H1 (cell line): ENCODE results near the gene SIK2. TPM values are rescaled to one million over a fixed set of nuclear protein-coding genes. Genes with fewer than 3 reads are reported as not detected.

ENCODE experiments used
- CTCF ChIA-PET: fragments of 300-600 bp; sonication (Branson Sonifier 250); formaldehyde crosslinking; loops from one replicate; lab custom pipeline; 2021; ENCODE audit not compliant: partially characterized antibody; lab: Charles Lee
- POLR2A ChIA-PET: fragments of 300-600 bp; sonication (Branson Sonifier 250); formaldehyde crosslinking; loops from one replicate; lab custom pipeline; 2021; ENCODE audit warnings: inconsistent platforms; ENCODE audit not compliant: partially characterized antibody; lab: Charles Lee
- DNase-seq, 2 experiments: peaks; one replicate each; pipeline versions ENCODE4 v3.0.0 to v3.0.0-alpha.2; 2010 to 2022; ENCODE audit warnings: low spot score in 2 of 2, low read depth in 1 of 2, mixed read lengths in 1 of 2
- FAIRE-seq: peaks from 2 replicates; lab custom pipeline; 2011; peaks lifted over from hg19 to GRCh38; lab: Jason Lieb, UNC
- H2AFZ ChIP-seq: 2 replicates; pipeline ENCODE4 v1.8.1; 2012; ENCODE audit warnings: low read length, inconsistent platforms
- H2AK5ac ChIP-seq: 2 replicates; pipeline ENCODE4 v1.6.1; 2013; ENCODE audit warnings: low read depth, low read length
- H2BK120ac ChIP-seq: replicated peaks from 2 replicates; pipeline ENCODE3; 2013; ENCODE audit warnings: low read depth, low read length, inconsistent platforms
- H2BK12ac ChIP-seq: 2 replicates; pipeline ENCODE4 v1.6.1; 2013; ENCODE audit warnings: low read depth, low read length
- H2BK15ac ChIP-seq: 2 replicates; pipeline ENCODE4 v1.6.1; 2013; ENCODE audit warnings: low read length
- H2BK20ac ChIP-seq: 2 replicates; pipeline ENCODE4 v1.6.1; 2013; ENCODE audit warnings: low read length
- H2BK5ac ChIP-seq: 2 replicates; pipeline ENCODE4 v1.6.1; 2013; ENCODE audit warnings: low read depth, low read length
- H3K14ac ChIP-seq: 2 replicates; pipeline ENCODE4 v1.6.1; 2013; ENCODE audit warnings: inconsistent platforms; ENCODE audit not compliant: insufficient read length
- H3K18ac ChIP-seq: 2 replicates; pipeline ENCODE4 v1.6.1; 2013; ENCODE audit warnings: low read length; ENCODE audit errors: extremely low read depth
- H3K23ac ChIP-seq: 2 replicates; pipeline ENCODE4 v1.6.1; 2013; ENCODE audit warnings: inconsistent platforms; ENCODE audit not compliant: insufficient read length
- H3K23me2 ChIP-seq: 2 replicates; pipeline ENCODE4 v1.6.1; 2013; ENCODE audit warnings: low read depth, low read length
- H3K27ac ChIP-seq: 2 replicates; pipeline ENCODE4 v1.6.1; 2011; ENCODE audit warnings: low read depth, low read length, inconsistent platforms
- H3K27me3 ChIP-seq, 4 experiments: replicated peaks in 1 of 4; 1 replicate in 1 of 4; 2 replicates in 3 of 4; pipeline versions ENCODE4 v1.6.1 to v1.8.1; 2011 to 2013; ENCODE audit warnings: low read length in 3 of 4, mild to moderate bottlenecking in 3 of 4, inconsistent platforms in 2 of 4, mixed read lengths in 2 of 4, moderate library complexity in 1 of 4; ENCODE audit not compliant: control insufficient read depth in 3 of 4, insufficient read depth in 3 of 4; ENCODE audit errors: extremely low read depth in 1 of 4
- H3K36me3 ChIP-seq, 4 experiments: 2 replicates each; pipeline versions ENCODE4 v1.6.1 to v1.8.1; 2011 to 2013; ENCODE audit warnings: mild to moderate bottlenecking in 4 of 4, low read length in 3 of 4, moderate library complexity in 2 of 4, control low read depth in 1 of 4, inconsistent platforms in 1 of 4; ENCODE audit not compliant: insufficient read depth in 4 of 4, control insufficient read depth in 2 of 4
- H3K4ac ChIP-seq: replicated peaks from 2 replicates; pipeline ENCODE3; 2013; ENCODE audit warnings: low read length, low read depth, mixed read lengths, inconsistent platforms; ENCODE audit not compliant: insufficient read length
- H3K4me1 ChIP-seq, 4 experiments: replicated peaks in 1 of 4; 1 replicate in 1 of 4; 2 replicates in 3 of 4; pipeline versions ENCODE4 v1.6.1 to v1.8.1; 2011 to 2013; ENCODE audit warnings: low read length in 3 of 4, inconsistent platforms in 2 of 4, mixed read lengths in 1 of 4; ENCODE audit not compliant: insufficient read depth in 4 of 4, control insufficient read depth in 3 of 4
- H3K4me2 ChIP-seq, 2 experiments: 2 replicates each; pipeline versions ENCODE4 v1.6.1 to v1.8.1; 2011 to 2013; ENCODE audit warnings: low read depth in 2 of 2, low read length in 2 of 2, control low read depth in 1 of 2, inconsistent platforms in 1 of 2, mild to moderate bottlenecking in 1 of 2; ENCODE audit not compliant: insufficient read depth in 1 of 2
- H3K4me3 ChIP-seq, 4 experiments: fragments of 200-600, 300-600 bp in 1 of 4; sonication (generic), shearing (Covaris generic), sonication (Bioruptor Twin) in 1 of 4; 2 replicates each; pipeline versions ENCODE4 v1.5.1 to v1.8.1; 2011 to 2016; ENCODE audit warnings: low read length in 4 of 4, low read depth in 3 of 4, control low read depth in 2 of 4, inconsistent platforms in 2 of 4, mild to moderate bottlenecking in 2 of 4, mixed read lengths in 1 of 4, moderate library complexity in 1 of 4; ENCODE audit not compliant: insufficient read depth in 2 of 4; ENCODE audit errors: extremely low read depth in 1 of 4
- H3K56ac ChIP-seq: replicated peaks from 2 replicates; pipeline ENCODE3; 2013; ENCODE audit warnings: low read depth, mild to moderate bottlenecking, mixed read lengths, low read length, inconsistent platforms; ENCODE audit not compliant: insufficient read length
- H3K79me1 ChIP-seq: 2 replicates; pipeline ENCODE4 v1.6.1; 2013; ENCODE audit warnings: low read depth, low read length, control low read depth
- H3K79me2 ChIP-seq, 2 experiments: 2 replicates each; pipeline versions ENCODE4 v1.6.1 to v1.8.1; 2012 to 2013; ENCODE audit warnings: low read length in 2 of 2, mild to moderate bottlenecking in 2 of 2, inconsistent platforms in 1 of 2; ENCODE audit not compliant: insufficient read depth in 2 of 2, control insufficient read depth in 1 of 2
- H3K9ac ChIP-seq, 4 experiments: replicated peaks in 1 of 4; 1 replicate in 1 of 4; 2 replicates in 3 of 4; pipeline versions ENCODE4 v1.6.1 to v1.8.1; 2011 to 2013; ENCODE audit warnings: low read depth in 3 of 4, low read length in 3 of 4, control low read depth in 2 of 4, mild to moderate bottlenecking in 2 of 4, moderate library complexity in 2 of 4, inconsistent platforms in 1 of 4; ENCODE audit errors: extremely low read depth in 1 of 4
- H3K9me3 ChIP-seq, 2 experiments: 2 replicates each; pipeline versions ENCODE4 v1.6.1 to v1.8.1; 2012 to 2013; ENCODE audit warnings: mild to moderate bottlenecking in 2 of 2, moderate library complexity in 2 of 2, control low read depth in 1 of 2, inconsistent platforms in 1 of 2, low read depth in 1 of 2, low read length in 1 of 2, mixed read lengths in 1 of 2; ENCODE audit not compliant: insufficient read depth in 2 of 2
- H4K20me1 ChIP-seq, 2 experiments: replicated peaks in 1 of 2; 2 replicates each; pipeline versions ENCODE3 to v1.8.1; 2011 to 2013; ENCODE audit warnings: inconsistent platforms in 2 of 2, low read length in 2 of 2, mild to moderate bottlenecking in 1 of 2; ENCODE audit not compliant: insufficient read depth in 2 of 2, control insufficient read depth in 1 of 2
- H4K5ac ChIP-seq: 2 replicates; pipeline ENCODE4 v1.6.1; 2013; ENCODE audit warnings: low read length, low read depth, mixed read lengths, inconsistent platforms; ENCODE audit not compliant: insufficient read length
- H4K8ac ChIP-seq: 2 replicates; pipeline ENCODE4 v1.8.0; 2013; ENCODE audit warnings: mild to moderate bottlenecking, moderate library complexity, low read length, inconsistent platforms; ENCODE audit not compliant: insufficient read depth; ENCODE audit errors: extremely low read depth
- H4K91ac ChIP-seq: replicated peaks from 2 replicates; pipeline ENCODE3; 2013; ENCODE audit warnings: low read length, mixed read lengths, inconsistent platforms; ENCODE audit not compliant: insufficient read length
- BRCA1 ChIP-seq: IDR thresholded peaks from 2 replicates; pipeline ENCODE4 v1.6.1; 2012; ENCODE audit warnings: low read depth, low read length, improper control_type of control experiment
- CHD2 ChIP-seq: IDR thresholded peaks from 2 replicates; pipeline ENCODE4 v1.6.1; 2012; ENCODE audit warnings: low read length, improper control_type of control experiment
- CTBP2 ChIP-seq: IDR thresholded peaks from 2 replicates; pipeline ENCODE4 v1.7.0; 2011; ENCODE audit warnings: borderline replicate concordance, mild to moderate bottlenecking, moderate library complexity, mixed read lengths, low read length; ENCODE audit not compliant: insufficient read depth, insufficient read length
- KDM1A ChIP-seq: fragments of 200-600, 300-600 bp; sonication (generic); IDR thresholded peaks from 2 replicates; pipeline ENCODE4 v1.7.1; 2016; ENCODE audit warnings: mild to moderate bottlenecking, low read length, borderline replicate concordance
- NRF1 ChIP-seq: IDR thresholded peaks from 2 replicates; pipeline ENCODE4 v1.6.1; 2011; ENCODE audit warnings: mild to moderate bottlenecking, low read depth, low read length, improper control_type of control experiment
- RBBP5 ChIP-seq: IDR thresholded peaks from 2 replicates; pipeline ENCODE4 v1.7.1; 2012; ENCODE audit warnings: low read depth, mild to moderate bottlenecking, inconsistent platforms, low read length, moderate library complexity, borderline replicate concordance
- SP2 ChIP-seq: IDR thresholded peaks from 2 replicates; pipeline ENCODE4 v1.6.1; 2012; ENCODE audit warnings: mild to moderate bottlenecking, low read length, inconsistent platforms
- ZNF274 ChIP-seq: IDR thresholded peaks from 2 replicates; pipeline ENCODE4 v1.7.0; 2012; ENCODE audit warnings: low read length, borderline replicate concordance; ENCODE audit errors: extremely low read depth
- WGBS, 2 experiments: shearing (Covaris generic) in 1 of 2; methylation state at CpG; one replicate each; pipeline versions ENCODE4 v1.1.6 to v1.1.7; 2013 to 2015; ENCODE audit warnings: low lambda C conversion rate in 2 of 2, mixed read lengths in 2 of 2, inconsistent platforms in 1 of 2, low coverage in 1 of 2, missing lambda C conversion rate in 1 of 2; ENCODE audit not compliant: insufficient replicate concordance in 2 of 2, insufficient coverage in 1 of 2, insufficient read length in 1 of 2; ENCODE audit errors: extremely low coverage in 1 of 2, missing lambda C conversion rate in 1 of 2; 5-methylcytosine and 5-hydroxymethylcytosine counted together
- polyA plus RNA-seq, 7 experiments: library from polyadenylated mRNA; depleted of rRNA in 3 of 7; stranded (reverse) in 5 of 7; unstranded in 2 of 7; fragments of >200 nt in 5 of 7; fragments of 200-250 nt in 2 of 7; gene quantifications; 1 replicate in 5 of 7; 2 replicates in 1 of 7; 4 replicates in 1 of 7; pipeline versions ENCODE4 v1.2.1 to v1.2.3, GENCODE V29; 2011 to 2013; ENCODE audit warnings: missing spikeins in 2 of 7, mixed read lengths in 2 of 7
- total RNA-seq: library from RNA; stranded (reverse); fragmentation: NEBNext Ultra II Directional; extraction: Animal tissue kit (Norgen Biotek cat#: 25700); gene quantifications from 2 replicates; pipeline ENCODE4 v1.2.1, GENCODE V29; 2021
- TF ChIP-seq, protein P1 (sequence below), 3 experiments: IDR thresholded peaks; 1 replicate in 2 of 3; 2 replicates in 1 of 3; pipeline versions ENCODE4 v1.5.1 to v1.6.1; 2011; ENCODE audit warnings: low read length in 3 of 3, mild to moderate bottlenecking in 3 of 3, inconsistent platforms in 2 of 3, low read depth in 1 of 3, moderate library complexity in 1 of 3; ENCODE audit not compliant: insufficient read depth in 1 of 3; ENCODE audit errors: control extremely low read depth in 1 of 3
- TF ChIP-seq, protein P2 (sequence below): IDR thresholded peaks from 2 replicates; pipeline ENCODE4 v1.6.1; 2012; ENCODE audit warnings: low read length, inconsistent platforms

The SIK2 gene
- total and polyA plus RNA-seq, 2 of the 8 experiments (the other 6 are each of a cell fraction or from before 2014, with no cell fraction given), result 8.8 to 11.2 TPM

DNA sequence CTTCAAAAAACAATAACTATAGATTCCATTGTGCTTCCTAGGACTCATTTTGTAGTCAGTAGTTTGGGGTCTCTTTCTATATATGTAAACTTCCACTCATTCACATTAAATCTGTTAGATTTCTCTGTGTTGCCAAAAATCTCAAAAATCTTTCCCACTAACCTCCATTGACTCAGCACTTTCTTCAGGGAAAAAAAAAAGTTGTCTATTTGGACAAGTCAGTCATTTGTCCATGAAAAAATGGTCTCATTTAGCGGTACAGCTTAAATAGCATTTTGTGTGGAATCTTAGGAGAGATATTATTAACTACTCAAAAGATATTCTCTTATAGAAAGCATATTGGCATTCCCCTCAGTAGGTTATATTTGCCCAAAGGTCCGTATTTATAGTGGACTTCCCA lies 82.0 kb downstream of the SIK2 start:
- Histone ChIP-seq H2AK5ac (no peak overlapping the region), H3K4me1 (no peaks in the 10 kb centered on the region), H4K8ac (no peak overlapping the region), H4K5ac (no peak overlapping the region), H3K14ac (no peak overlapping the region), H3K23me2 (no peaks in the 10 kb centered on the region; the same call in 1 of the 2 replicates), H3K27me3 (no peaks in the 10 kb centered on the region), H2BK120ac (no peak overlapping the region), H3K79me2 (no peaks in the 10 kb centered on the region), H3K4me2 (no peak overlapping the region), H2BK12ac (no peak overlapping the region), H3K36me3 (no peaks in the 10 kb centered on the region), H2BK5ac (no peak overlapping the region), H3K9me3 (no peaks in the 10 kb centered on the region), H2BK15ac (no peak overlapping the region), H3K23ac (no peak overlapping the region), H2AFZ (no peak overlapping the region), H4K20me1 (peaks cover 0 to 2% of the 10 kb centered on the region in 2 experiments), H3K4me3 (no peak overlapping the region), H3K4ac (no peak overlapping the region), H4K91ac (no peak overlapping the region), H3K9ac (no peak overlapping the region), H3K56ac (no peak overlapping the region), H3K79me1 (no peaks in the 10 kb centered on the region), H3K27ac (no peak overlapping the region), H2BK20ac (no peak overlapping the region), H3K18ac (no peak overlapping the region)
- DNase-seq, result no peak
- ChIA-PET CTCF (interaction anchor here (0.8 to 1.3 kb wide), 3 partner anchors 14 to 95 kb away, joined by 3 read pairs; no protein-coding TSS in a partner anchor), POLR2A (interaction anchor here (1.7 kb wide), 1 partner anchor 10 kb away, joined by 3 read pairs; no protein-coding TSS in a partner anchor)
- WGBS, 2 experiments, result 94% methylated on average over 2 of the region's 2 CpGs; no CpG with 5 or more reads in 1 of the 2 experiments
- no peak for FAIRE-seq
- TF ChIP-seq, protein P1, sequence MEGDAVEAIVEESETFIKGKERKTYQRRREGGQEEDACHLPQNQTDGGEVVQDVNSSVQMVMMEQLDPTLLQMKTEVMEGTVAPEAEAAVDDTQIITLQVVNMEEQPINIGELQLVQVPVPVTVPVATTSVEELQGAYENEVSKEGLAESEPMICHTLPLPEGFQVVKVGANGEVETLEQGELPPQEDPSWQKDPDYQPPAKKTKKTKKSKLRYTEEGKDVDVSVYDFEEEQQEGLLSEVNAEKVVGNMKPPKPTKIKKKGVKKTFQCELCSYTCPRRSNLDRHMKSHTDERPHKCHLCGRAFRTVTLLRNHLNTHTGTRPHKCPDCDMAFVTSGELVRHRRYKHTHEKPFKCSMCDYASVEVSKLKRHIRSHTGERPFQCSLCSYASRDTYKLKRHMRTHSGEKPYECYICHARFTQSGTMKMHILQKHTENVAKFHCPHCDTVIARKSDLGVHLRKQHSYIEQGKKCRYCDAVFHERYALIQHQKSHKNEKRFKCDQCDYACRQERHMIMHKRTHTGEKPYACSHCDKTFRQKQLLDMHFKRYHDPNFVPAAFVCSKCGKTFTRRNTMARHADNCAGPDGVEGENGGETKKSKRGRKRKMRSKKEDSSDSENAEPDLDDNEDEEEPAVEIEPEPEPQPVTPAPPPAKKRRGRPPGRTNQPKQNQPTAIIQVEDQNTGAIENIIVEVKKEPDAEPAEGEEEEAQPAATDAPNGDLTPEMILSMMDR (IDR thresholded peaks at IDR 0.05; ENCODE audit: control extremely low read depth in 1 of 3, insufficient read depth in 1 of 3, low read depth in 1 of 3, low read length in 3 of 3), result no peak
- TF ChIP-seq ZNF274 (no peak), CHD2 (no peak), BRCA1 (no peak), RBBP5 (no peak), NRF1 (no peak), KDM1A (no peak), CTBP2 (no peak), SP2 (no peak)
- TF ChIP-seq, protein P2, sequence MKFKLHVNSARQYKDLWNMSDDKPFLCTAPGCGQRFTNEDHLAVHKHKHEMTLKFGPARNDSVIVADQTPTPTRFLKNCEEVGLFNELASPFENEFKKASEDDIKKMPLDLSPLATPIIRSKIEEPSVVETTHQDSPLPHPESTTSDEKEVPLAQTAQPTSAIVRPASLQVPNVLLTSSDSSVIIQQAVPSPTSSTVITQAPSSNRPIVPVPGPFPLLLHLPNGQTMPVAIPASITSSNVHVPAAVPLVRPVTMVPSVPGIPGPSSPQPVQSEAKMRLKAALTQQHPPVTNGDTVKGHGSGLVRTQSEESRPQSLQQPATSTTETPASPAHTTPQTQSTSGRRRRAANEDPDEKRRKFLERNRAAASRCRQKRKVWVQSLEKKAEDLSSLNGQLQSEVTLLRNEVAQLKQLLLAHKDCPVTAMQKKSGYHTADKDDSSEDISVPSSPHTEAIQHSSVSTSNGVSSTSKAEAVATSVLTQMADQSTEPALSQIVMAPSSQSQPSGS, result no peak
